Measurements from ENCODE around the gene TPRN. TPM values are rescaled to one million over a fixed set of nuclear protein-coding genes. Genes with fewer than 3 reads are reported as not detected.

The TPRN gene
- total RNA-seq, 4 donors from 2014 or later = 0.29 to 17.1 (median 5.5) TPM

DNA sequence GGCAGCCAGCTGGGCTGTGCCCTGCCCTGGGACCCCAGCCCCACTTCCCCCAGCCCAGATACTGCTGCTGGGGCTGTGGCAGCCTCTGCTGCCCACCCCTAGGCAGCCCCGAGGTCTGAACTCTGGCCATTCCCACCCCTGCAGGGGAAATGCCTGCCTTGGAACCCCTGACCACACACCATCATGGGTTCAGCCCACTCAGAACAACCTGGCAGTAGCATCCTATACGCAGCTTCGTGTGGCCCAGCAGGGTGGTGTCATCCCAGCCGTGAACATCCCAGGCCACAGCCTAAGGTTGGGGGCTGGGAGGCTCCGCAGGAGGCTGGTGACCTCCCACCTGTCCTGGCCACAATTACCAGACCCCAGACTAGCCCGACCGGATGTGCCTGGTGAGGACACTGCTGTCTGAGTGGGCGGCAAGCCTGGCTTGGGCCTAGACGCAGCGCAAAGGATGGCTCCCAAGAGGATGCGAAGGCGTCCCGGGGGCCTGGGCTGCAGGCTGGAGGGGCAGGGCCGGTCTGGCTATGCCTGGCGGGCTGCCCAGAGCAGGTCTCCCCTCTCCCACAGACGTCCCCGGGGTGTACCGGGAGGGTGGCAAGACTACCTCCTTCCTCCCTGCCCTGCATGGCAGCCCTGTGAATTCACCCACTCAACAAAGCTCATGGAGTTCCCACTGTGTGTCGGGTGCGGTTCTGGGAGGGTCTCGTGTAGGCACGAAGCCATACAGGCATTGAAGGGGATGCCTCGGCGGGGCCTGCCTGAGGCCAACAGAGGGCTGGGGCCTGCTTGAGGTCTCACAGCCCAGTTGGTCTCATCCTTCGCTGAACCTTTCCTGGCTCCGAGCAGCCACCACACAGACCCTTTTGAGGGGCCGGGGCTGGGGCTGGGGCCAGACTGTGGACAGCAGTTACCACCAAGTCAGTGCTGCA lies 28.7 kb upstream of the TPRN start:
- H3K4me3 ChIP-seq = no peak overlapping the region
- H3K4me1 ChIP-seq = no peaks in the 10 kb centered on the region
- intact Hi-C loops (cut with DNase I; ENCODE audit: low total_unique reads) = loop anchor here (10.0 kb wide), 1 partner anchor 114 kb away; the partner anchor contains the start of gene DPP7
- TF ChIP-seq POLR2A (IDR thresholded peaks at IDR 0.05) = no peak
- TF ChIP-seq, protein P1, sequence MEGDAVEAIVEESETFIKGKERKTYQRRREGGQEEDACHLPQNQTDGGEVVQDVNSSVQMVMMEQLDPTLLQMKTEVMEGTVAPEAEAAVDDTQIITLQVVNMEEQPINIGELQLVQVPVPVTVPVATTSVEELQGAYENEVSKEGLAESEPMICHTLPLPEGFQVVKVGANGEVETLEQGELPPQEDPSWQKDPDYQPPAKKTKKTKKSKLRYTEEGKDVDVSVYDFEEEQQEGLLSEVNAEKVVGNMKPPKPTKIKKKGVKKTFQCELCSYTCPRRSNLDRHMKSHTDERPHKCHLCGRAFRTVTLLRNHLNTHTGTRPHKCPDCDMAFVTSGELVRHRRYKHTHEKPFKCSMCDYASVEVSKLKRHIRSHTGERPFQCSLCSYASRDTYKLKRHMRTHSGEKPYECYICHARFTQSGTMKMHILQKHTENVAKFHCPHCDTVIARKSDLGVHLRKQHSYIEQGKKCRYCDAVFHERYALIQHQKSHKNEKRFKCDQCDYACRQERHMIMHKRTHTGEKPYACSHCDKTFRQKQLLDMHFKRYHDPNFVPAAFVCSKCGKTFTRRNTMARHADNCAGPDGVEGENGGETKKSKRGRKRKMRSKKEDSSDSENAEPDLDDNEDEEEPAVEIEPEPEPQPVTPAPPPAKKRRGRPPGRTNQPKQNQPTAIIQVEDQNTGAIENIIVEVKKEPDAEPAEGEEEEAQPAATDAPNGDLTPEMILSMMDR (IDR thresholded peaks at IDR 0.05) = no peak
- H3K36me3 ChIP-seq = no peaks in the 10 kb centered on the region
- peaks cover 9 to 29% of the 10 kb centered on the region in 2 donors for H3K27me3 ChIP-seq
- H3K9me3 ChIP-seq = no peaks in the 10 kb centered on the region
- DNase-seq = no peak
- no peak overlapping the region for H3K27ac ChIP-seq

GRCh38 chr9:137228506-137228967 lies 28.0 kb upstream of the TPRN start:
- Histone ChIP-seq H3K4me3 (no peak overlapping the region), H3K27me3 (peaks cover 9 to 29% of the 10 kb centered on the region in 2 donors), H3K9me3 (no peaks in the 10 kb centered on the region), H3K27ac (no peak overlapping the region), H3K36me3 (no peaks in the 10 kb centered on the region), H3K4me1 (no peaks in the 10 kb centered on the region)
- intact Hi-C loops (cut with DNase I; ENCODE audit: low total_unique reads) = loop anchor here (10.0 kb wide), 1 partner anchor 114 kb away; the partner anchor contains the start of gene DPP7
- TF ChIP-seq, protein P1 (IDR thresholded peaks at IDR 0.05) = no peak
- TF ChIP-seq POLR2A (IDR thresholded peaks at IDR 0.05) = no peak
- no peak for DNase-seq

DNA sequence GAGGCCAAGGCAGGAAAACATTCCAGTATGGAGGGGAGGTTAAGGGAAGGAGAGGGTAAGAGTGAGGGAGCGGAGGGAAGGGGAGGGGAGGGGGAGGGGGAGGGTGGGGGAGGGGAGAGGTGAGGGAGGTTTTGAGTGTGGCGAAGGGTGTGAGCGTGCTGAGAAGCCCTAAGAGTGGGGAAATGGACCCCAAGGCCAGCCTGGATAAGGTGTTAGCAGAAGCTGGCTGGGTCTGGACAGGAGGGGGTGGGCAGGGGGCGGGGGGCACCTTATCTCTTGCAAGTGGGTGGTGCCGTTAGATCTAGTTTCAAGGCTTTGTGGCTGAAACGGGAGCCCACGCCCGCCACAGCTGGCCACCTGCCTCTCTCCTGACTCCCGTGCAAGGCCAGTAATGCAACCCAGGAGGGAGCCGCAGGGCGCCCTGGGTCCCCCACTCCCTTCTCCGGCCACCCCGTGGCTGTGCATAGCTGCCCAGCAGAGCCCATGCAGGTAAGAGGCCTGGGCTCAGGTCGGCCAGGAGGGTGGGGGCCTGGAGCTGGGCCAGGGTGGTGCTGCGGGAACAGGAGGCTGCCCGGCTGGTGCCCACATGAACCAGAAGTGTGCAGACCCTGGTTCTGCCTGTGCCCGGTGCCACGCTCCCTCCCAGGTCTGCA lies 27.4 kb upstream of the TPRN start:
- intact Hi-C loops (cut with DNase I; ENCODE audit: low total_unique reads) = loop anchor here (10.0 kb wide), 1 partner anchor 113 kb away; the partner anchor contains the start of gene DPP7
- H3K9me3 ChIP-seq = no peaks in the 10 kb centered on the region

DNA sequence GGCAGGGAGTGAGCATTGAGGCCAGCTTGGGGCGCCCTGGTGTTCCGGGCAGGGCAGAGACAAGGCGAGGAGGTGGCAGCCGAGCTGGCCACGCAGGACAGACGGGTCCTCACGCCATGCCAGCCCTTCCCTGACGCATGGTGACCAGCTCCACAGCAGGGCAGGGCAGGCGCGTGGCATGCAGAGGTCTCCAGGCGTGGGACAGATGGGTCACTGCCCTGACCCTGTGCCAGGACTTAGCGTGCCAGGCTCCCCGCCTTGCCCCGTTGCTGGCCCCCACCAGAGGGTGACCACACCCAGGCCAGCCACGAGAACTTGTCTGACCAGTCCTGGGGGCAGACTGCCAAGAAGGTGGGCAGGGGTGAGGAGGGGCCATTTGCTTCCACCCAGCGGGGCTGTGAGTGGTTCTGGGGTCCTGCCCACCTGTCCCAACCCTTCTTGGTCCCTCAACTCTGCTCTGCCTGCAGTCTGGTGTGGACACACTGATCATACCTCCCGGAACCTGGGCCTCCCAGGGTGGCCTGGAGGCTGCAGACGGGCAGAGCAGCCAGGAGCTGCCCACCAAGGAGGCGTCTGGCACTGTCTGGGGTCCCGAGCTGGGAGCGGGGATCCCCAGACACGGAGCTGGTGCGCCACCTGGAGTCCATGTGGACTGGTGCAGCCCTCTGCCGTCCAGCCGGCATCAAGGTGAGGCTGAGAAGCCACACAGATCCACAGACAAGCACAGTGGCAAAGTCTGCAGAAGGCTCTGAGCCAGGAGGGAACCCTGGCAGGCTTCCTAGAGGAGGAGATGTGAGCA lies 26.7 kb upstream of the TPRN start, which contains the start of gene RNF224:
TSS of gene RNF224 (plus strand) at position 449 of the 799 bp plus-strand sequence. CDS start 834 bp downstream, outside the sequence.
- intact Hi-C loops (cut with DNase I; ENCODE audit: low total_unique reads) = loop anchor here (10.0 kb wide), 1 partner anchor 112 kb away; the partner anchor contains the start of gene DPP7
- TF ChIP-seq, protein P1 (IDR thresholded peaks at IDR 0.05) = peak; percentile 62 to 87 (median 80)
- peak in 1 of 2 donors; percentile 14 for TF ChIP-seq POLR2A (IDR thresholded peaks at IDR 0.05)
- Histone ChIP-seq H3K27ac (no peak within 1 kb of the TSS), H3K4me1 (peaks cover 0 to 8% of the 10 kb centered on the region in 2 donors), H3K4me3 (no peak within 1 kb of the TSS), H3K36me3 (no peaks in the 10 kb centered on the region), H3K27me3 (peaks cover 9 to 24% of the 10 kb centered on the region in 2 donors), H3K9me3 (no peaks in the 10 kb centered on the region)
- peak; percentile 56 to 66 for DNase-seq

More for the DNA sequence above, 27.4 kb upstream of the TPRN start:
- Histone ChIP-seq H3K4me1 (peaks cover 0 to under 1% of the 10 kb centered on the region in 2 donors), H3K36me3 (no peaks in the 10 kb centered on the region), H3K27ac (no peak overlapping the region), H3K4me3 (no peak overlapping the region), H3K27me3 (peaks cover 9 to 27% of the 10 kb centered on the region in 2 donors)
- TF ChIP-seq, protein P1 (IDR thresholded peaks at IDR 0.05) = no peak
- no peak for TF ChIP-seq POLR2A (IDR thresholded peaks at IDR 0.05)
- DNase-seq = no peak
